ENCODE results near the gene TUBG2.
"Not testable (repeated sequence)": the region's sequence is repeated elsewhere in the genome, so short reads cannot be mapped to it uniquely, and the experiment has no call there.

Gene TUBG2

DNA sequence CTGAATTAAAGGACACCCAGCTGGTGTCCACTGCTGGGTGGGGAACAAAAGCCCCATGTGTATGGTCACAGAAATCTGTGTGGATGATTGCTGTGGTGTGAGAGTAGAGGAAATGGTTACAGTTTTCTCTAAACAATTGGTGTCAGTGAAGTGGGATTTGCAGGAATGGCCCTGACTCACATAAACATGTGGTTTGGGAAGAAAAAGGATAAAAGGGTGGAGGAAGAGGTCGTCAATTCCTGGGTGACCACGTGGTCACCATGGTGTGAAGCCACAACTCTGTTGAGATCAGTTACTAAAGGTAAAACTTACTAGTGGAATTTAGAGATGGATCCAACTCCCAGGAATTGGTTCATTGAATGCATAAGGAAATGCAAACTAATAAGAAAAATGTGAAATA is 3.6 kb upstream of the TUBG2 start:
- no peak for DNase-seq

GRCh38 chr17:42657824-42658588 is 1.1 kb upstream of the TUBG2 start:
- DNase-seq, result no peak

DNA sequence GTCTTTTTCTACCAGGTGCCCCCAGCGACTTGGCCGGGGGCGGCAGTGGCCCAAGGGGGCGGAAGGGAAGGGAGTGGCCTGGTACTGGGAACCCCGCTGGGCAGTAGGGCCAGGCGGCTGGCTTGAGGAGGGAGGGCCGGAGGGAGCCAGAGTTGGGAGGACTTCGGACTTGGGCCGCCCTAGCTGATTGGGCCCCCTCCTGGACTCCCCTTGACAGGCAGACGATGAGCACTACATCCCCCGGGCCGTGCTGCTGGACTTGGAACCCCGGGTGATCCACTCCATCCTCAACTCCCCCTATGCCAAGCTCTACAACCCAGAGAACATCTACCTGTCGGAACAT is 819 bp downstream of the TUBG2 start:
- not testable (repeated sequence) for DNase-seq

DNA sequence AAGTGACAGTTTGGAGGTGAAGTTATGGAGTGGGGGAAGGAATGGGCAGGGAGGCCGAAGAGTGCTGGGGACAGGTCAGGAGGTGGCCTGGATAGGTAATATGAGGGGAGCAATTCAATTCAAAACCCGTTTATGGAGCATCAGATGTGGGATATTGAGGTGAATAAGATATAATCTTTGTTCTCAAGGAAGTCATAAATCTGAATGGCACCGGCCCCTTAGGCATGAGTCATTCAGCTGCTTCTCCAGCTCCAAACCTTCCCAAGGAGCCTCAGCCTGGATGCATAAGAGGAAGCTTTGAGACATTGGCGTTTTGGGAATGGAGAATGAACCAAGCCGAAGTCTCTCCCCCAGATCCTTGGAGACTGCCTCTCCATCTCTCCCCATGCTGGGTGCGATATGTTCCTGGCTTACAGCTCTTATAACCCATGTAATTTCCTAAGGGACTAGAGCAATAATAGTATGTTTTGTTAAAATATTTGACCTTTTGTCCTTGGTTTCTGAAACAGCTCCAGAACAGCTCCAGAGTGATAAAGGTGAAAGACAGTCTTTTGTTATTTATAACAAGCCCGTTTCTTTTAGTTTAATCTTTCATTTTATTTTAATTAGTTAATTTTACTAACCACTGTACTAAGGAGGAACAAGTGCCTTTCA is 1.7 kb downstream of the TUBG2 start:
- DNase-seq, result no peak

GRCh38 chr17:42665581-42666001 is 6.5 kb downstream of the TUBG2 start:
- DNase-seq, result no peak

DNA sequence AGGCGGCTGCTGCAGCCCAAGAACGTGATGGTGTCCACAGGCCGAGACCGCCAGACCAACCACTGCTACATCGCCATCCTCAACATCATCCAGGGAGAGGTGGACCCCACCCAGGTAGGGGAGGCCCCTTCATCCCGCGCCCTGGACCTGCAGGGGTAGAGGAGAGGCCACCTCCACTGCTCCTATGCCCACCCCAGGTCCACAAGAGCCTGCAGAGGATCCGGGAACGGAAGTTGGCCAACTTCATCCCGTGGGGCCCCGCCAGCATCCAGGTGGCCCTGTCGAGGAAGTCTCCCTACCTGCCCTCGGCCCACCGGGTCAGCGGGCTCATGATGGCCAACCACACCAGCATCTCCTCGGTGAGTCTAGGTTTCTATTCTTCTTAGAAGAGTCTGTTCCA is 7.0 kb downstream of the TUBG2 start:
- not testable (repeated sequence) for DNase-seq

- no peak for DNase-seq
Measured at GRCh38 chr17:42667088-42667951, 8.2 kb downstream of the TUBG2 start.

DNA sequence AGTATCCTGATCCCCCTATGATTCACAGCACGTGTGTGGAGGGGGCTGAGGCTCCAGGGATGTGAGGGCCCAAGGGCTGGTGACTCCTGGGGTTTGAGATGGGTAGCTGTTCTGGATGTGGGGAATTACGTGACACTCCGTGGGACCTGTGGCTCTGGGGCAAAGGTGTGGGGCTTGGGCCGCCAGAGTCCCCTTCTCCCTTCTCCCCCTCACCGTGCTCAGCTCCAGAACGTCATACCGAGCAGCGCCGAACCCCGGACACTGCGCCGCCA is 10.6 kb downstream of the TUBG2 start:
- no peak for DNase-seq

DNA sequence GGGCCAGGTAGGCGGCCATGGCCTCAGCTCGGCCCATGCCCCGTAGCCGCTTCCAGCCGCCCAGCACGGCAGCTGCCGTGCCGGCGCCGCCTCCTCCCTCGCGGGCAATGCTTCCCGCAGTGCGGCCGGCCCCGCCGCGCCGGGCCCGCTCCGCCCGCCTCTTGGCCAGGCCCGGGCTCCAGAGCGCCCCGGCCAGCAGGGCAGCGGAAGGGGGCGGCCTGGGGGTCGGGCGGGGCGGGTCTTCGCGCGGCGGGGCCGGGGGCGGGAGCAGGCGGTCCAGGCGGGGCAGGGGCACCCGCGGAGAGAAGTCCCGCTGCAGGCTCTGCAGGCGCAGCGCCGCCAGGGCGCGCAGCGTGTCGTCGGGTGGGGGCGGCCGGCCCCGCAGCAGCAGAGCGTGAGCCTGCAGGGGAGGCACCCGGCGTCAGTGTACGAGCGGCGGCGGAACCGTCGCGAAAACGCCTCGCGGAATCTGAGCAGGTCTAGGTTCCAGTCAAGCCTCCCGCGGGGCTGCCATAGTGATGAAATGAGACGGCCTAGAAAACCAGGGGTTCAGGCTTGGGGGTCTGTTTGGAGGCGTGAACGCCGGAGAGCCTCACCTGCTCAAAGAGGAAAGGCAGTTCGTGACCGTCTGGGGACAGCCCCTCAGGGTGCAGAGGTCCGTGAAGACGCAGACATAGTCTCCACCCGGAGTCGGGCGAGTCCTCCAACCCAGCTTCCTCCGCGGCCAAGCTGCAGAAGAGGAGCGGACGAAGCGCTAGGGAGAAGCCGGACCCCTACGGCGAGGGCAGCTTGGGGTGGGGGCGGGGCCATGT is 11.1 kb downstream of the TUBG2 start:
- no peak for DNase-seq

DNA sequence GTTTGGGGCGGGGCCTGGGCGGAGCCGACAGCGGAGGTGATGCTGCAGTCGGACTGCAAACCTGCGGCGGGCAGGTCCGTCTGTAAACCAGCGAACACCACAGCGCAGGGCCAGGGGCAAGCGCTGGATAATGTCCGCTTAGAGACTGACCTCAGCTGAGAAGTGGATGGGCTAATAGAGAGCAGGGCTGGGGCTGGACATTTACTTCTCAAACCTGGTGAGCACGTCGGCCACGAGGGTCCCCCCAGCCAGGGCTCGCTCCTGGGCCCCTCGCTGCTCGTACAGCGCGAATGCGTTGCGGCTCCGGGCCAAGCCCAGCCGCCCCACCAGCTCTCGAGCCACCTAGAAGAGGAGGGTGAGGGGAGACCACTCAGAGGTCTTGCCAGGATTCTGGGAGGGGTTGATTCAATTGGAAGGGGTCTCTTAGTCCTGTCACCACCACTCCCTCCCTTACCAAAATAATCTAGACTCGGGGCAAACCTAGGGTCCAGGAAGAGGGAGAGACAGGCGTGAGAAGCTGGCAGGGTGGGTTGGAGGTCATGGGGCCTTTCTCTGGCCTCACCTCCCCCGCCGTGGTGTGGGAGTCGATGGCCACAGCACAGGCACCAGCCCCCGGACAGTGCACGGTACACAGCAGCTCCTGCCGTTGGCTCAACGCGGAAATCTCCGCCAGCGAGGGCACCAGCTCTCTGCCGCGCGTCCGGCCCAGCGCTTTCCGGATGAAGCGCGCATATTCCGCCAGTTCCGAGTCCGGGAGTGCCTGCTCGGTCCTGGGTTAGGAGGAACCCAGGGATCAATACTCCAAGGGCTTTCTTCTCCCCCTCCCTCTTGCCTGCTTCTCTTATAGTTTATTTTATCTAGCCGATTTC is 11.9 kb downstream of the TUBG2 start:
- no peak for DNase-seq

GRCh38 chr17:42672038-42672437 is 13.0 kb downstream of the TUBG2 start:
- DNase-seq, result peak; percentile 77

DNA sequence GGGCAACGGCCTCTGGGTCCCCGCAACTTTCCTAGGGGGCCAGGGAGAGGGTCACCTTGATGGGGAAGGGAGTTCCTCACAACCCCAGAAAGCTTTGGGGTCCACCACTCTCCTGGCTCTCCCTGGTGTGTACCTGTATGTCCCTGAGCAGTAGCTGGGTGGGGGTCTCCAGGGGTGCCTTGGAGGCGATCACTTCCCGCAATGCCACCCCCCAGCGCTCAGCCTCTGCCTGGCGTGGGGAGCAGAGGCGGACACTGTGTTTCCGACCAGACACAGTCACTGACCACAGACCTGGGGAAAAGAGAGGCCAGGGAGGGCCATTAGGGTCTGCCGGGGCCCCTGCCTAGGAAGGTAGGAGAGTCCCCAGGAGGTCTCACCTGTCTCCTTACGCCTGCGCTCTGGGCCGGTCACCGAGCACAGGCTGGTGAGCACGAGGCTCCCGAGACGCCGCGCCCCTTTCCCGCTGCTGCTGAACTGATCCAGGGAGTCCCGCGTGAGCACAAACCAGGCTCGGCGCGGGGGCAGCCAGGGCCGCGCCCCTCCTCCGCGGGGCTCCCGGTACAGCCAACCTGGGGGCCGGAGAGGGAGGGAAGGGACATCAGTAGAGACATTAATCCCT is 14.3 kb downstream of the TUBG2 start:
- no peak for DNase-seq

- DNase-seq, result peak; percentile 49
Measured at GRCh38 chr17:42673885-42674754, 15.0 kb downstream of the TUBG2 start.

- DNase-seq, result peak; percentile 69
Measured at GRCh38 chr17:42674755-42675347, 15.8 kb downstream of the TUBG2 start.

GRCh38 chr17:42675348-42675964 is 16.4 kb downstream of the TUBG2 start:
- peak; percentile 69 for DNase-seq

DNA sequence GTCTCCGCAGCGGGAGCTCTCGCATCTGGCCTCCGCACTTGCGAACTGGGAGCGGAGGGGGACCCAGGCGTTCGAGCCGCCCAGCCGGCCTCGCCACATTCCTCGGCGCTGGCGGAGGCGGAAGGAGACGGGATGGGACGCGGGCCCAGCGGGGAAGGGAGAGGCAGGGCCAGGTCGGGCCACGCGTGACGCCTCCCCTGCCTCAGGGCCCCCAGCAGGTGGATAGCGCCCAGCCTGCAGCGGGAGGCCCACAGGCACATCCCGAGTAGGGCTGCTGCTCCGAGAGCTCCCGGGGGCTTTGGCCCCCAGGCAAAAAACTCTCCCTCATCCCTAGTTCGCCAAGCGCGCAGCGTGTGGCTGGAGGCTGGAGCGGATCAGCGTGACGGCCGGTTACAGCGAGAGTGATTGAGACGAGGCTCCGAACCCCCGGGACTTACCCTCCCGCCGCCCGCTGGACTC is 16.9 kb downstream of the TUBG2 start:
- peak; percentile 45 for DNase-seq

DNA sequence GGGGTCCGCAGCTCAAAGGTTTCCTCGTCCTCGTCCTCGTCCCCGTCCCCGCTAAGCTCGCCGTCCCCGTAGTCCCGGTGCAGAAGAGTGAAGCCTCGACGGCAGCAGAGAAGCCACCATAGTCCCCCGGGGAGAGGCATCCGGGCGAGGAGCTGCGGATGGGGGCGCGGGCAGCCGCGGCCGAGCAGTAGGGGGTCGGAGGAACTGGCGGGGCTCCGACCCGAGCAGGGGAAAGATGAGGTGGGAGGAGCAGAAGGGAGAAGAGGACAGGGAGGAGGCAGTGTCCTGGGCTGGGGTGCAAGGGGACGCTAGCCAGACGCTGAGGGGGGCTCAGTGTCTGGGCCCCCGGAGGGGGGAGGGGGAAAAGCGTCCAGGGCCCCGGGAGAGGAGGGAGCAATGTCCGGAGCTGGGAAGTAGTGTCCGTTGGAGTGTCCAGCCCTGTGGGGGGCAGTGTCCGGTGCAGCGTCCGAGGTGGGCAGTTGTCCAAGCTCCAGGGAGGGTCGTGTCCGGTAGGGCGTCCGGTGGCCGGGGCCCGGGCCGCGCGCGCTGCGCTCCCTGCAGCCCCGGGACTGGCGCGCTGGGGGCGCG is 17.4 kb downstream of the TUBG2 start, which contains the start of gene PLEKHH3:
Gene PLEKHH3 (minus strand): TSS at position 571 of the 588 bp plus-strand sequence. CDS start 431 bp downstream, at position 140.
- DNase-seq, result peak; percentile 45

DNA sequence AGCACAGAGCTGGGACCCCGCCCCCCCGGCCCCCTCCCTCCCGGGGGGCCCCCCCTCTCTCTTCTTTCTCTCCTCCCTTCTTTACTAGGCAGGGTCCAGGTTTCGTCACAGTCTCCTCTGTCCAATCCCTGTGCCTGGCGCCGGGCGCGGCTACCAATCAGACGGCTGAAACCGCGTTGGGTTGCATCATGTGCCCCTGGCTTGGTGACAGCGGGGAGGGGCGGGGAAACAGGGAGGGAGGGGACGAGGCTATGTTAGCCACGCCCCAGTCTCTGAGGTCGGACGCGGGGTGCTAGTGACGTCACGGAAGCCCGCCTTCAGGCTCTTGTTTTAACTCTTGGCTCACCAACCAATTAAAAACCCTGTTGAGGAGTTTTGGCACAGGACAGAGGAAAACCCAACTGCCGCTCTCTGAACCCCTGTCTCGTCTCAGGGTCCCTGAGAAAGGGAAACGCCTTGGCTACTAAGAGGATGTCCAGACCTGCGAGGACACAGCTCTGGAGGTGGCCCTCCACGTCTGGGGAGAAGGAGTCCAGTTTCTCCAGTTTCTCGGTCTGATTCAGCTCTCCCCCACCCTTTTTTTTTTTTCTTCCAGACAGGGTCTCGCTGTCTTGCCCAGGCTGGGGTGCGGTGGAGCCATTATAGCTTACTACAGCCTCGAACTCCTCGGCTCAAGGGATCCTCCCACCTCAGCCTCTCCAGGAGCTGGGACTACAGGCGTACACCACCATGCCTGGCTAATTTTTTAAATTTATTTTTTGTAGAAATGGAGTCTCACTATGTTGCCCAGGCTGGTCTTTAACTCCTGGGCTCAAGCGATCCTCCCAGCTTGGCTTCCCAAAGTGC is 18.2 kb downstream of the TUBG2 start:
- DNase-seq, result peak; percentile 98

Data from DMS79 treated with DMSO at 0.1 percent for 48 hours (cell line).